T-helper 17 cell (primary cell): ENCODE data around the gene TSBP1. TPM values are rescaled to one million over a fixed set of nuclear protein-coding genes. Genes with fewer than 3 reads are reported as not detected.
"Not testable (repeated sequence)": the region's sequence is repeated elsewhere in the genome, so short reads cannot be mapped to it uniquely, and the experiment has no call there.

Experiments
- ATAC-seq: fragments of 150-1000 bp; cut with Tn5 transposase; 2 replicates; pipeline ENCODE4 v1.10.0; 2021; ENCODE audit warnings: mild to moderate bottlenecking, moderate library complexity
- DNase-seq, 3 donors: peaks; one replicate each; pipeline versions ENCODE4 v3.0.0 to v3.0.0-alpha.2; 2020 to 2021
- H3K9me3 ChIP-seq: one replicate; pipeline ENCODE4 v1.7.0; 2013; ENCODE audit warnings: low read length, mild to moderate bottlenecking; ENCODE audit not compliant: control insufficient read depth, poor library complexity, severe bottlenecking
- H3K27ac Mint-ChIP-seq: one replicate; pipeline ENCODE4 v1.8.0; 2022; ENCODE audit warnings: mild to moderate bottlenecking, moderate library complexity, mixed read lengths
- H3K27me3 Mint-ChIP-seq: one replicate; pipeline ENCODE4 v1.8.0; 2022; ENCODE audit warnings: mixed read lengths
- H3K36me3 Mint-ChIP-seq: one replicate; pipeline ENCODE4 v1.8.0; 2022; ENCODE audit warnings: low read depth, mixed read lengths
- H3K4me1 Mint-ChIP-seq: one replicate; pipeline ENCODE4 v1.8.0; 2022; ENCODE audit warnings: mild to moderate bottlenecking, mixed read lengths
- H3K4me3 Mint-ChIP-seq: one replicate; pipeline ENCODE4 v1.8.0; 2022; ENCODE audit warnings: mild to moderate bottlenecking, moderate library complexity, mixed read lengths
- total RNA-seq, 4 donors: library from RNA in 2 of 4; stranded (reverse) in 2 of 4; gene quantifications; one replicate each; pipeline ENCODE4 v1.2.3 and lab custom pipeline; 2022 to 2026

TSBP1 gene
- total RNA-seq, 2 donors from 2014 or later: not detected

- DNase-seq (no peak), ATAC-seq (no peak)
- Mint-ChIP-seq H3K36me3 (no peaks in the 10 kb centered on the region), H3K4me1 (peaks cover 3% of the 10 kb centered on the region), H3K27me3 (peaks cover 20% of the 10 kb centered on the region), H3K27ac (no peak overlapping the region), H3K4me3 (no peak overlapping the region)
- H3K9me3 ChIP-seq: no peaks in the 10 kb centered on the region
Measured at GRCh38 chr6:32355018-32355417, 16.7 kb downstream of the TSBP1 start.

- H3K9me3 ChIP-seq: no peaks in the 10 kb centered on the region
- H3K27ac Mint-ChIP-seq: no peak overlapping the region
Measured at GRCh38 chr6:32353348-32353747, 18.4 kb downstream of the TSBP1 start.

GRCh38 chr6:32340242-32340641 lies 31.5 kb downstream of the TSBP1 start:
- Mint-ChIP-seq H3K4me3 (no peak overlapping the region), H3K27ac (no peak overlapping the region), H3K36me3 (peaks cover 6% of the 10 kb centered on the region), H3K27me3 (peaks cover 28% of the 10 kb centered on the region), H3K4me1 (peaks cover 7% of the 10 kb centered on the region)
- H3K9me3 ChIP-seq: no peaks in the 10 kb centered on the region
- ATAC-seq: no peak
- DNase-seq: no peak

More at GRCh38 chr6:32353348-32353747, 18.4 kb downstream of the TSBP1 start:
- Mint-ChIP-seq H3K4me1 (peaks cover 3% of the 10 kb centered on the region), H3K27me3 (peaks cover 36% of the 10 kb centered on the region), H3K4me3 (no peak overlapping the region), H3K36me3 (peaks cover 2% of the 10 kb centered on the region)
- ATAC-seq (no peak), DNase-seq (no peak)

- Mint-ChIP-seq H3K4me3 (no peak overlapping the region), H3K36me3 (peaks cover 4% of the 10 kb centered on the region), H3K4me1 (peaks cover 3% of the 10 kb centered on the region), H3K27me3 (peaks cover 33% of the 10 kb centered on the region), H3K27ac (no peak overlapping the region)
- ATAC-seq: no peak
- no peaks in the 10 kb centered on the region for H3K9me3 ChIP-seq
- DNase-seq: no peak
Measured at GRCh38 chr6:32337186-32337805, 34.4 kb downstream of the TSBP1 start.

DNA sequence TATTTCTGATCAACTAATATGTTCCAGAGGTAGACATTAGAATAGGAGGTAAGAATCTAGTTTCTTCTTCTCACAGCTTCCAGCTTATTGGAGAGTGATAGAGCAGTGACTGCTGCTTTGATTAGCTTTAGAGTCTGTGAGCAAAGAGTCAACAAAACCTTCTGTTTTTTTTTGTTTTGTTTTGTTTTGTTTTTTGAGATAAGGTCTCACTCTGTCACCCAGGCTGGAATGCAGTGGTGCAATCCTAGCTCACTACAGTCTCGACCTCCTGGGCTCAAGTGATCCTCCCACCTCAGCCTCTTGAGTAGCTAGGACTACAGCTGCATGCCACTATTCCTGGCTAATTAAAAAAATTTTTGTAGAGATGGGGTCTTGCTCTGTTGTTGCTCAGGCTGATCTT lies 39.3 kb downstream of the TSBP1 start:
- H3K36me3 Mint-ChIP-seq: peaks cover 2% of the 10 kb centered on the region
- ATAC-seq (no peak), DNase-seq (no peak)
- H3K4me3 Mint-ChIP-seq: no peak overlapping the region
- H3K27me3 Mint-ChIP-seq: peaks cover 36% of the 10 kb centered on the region
- no peak overlapping the region for H3K27ac Mint-ChIP-seq
- H3K4me1 Mint-ChIP-seq: peaks cover 5% of the 10 kb centered on the region
- H3K9me3 ChIP-seq: no peaks in the 10 kb centered on the region

GRCh38 chr6:32329141-32329540 lies 42.6 kb downstream of the TSBP1 start:
- peaks cover 5% of the 10 kb centered on the region for H3K4me1 Mint-ChIP-seq
- DNase-seq: no peak
- H3K27me3 Mint-ChIP-seq: peaks cover 30% of the 10 kb centered on the region
- ATAC-seq: no peak
- no peaks in the 10 kb centered on the region for H3K9me3 ChIP-seq
- H3K4me3 Mint-ChIP-seq: no peak overlapping the region
- H3K27ac Mint-ChIP-seq: no peak overlapping the region
- H3K36me3 Mint-ChIP-seq: peaks cover 2% of the 10 kb centered on the region

DNA sequence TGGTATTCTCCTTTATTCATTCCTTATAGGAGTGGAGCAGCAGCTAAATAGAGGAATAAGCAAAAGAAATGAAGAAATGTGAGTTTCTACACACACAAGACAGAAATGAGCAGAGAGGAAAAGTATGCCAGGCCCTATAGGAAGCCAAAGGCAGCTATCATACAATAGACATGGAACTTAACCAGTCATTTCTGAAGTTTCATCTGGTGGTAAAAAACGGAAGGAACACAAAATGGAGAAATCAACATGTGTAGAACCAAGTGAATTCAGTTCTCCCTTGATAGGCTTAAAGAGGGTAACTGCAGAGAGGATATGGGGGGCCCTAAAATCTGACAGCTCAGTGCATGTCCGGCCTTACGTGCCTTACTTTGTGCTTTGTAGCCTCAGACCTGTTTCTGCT lies 44.6 kb downstream of the TSBP1 start:
- no peak for ATAC-seq
- Mint-ChIP-seq H3K27ac (no peak overlapping the region), H3K36me3 (no peaks in the 10 kb centered on the region), H3K4me1 (peaks cover 2% of the 10 kb centered on the region), H3K27me3 (peaks cover 25% of the 10 kb centered on the region), H3K4me3 (no peak overlapping the region)
- DNase-seq: no peak
- no peaks in the 10 kb centered on the region for H3K9me3 ChIP-seq

DNA sequence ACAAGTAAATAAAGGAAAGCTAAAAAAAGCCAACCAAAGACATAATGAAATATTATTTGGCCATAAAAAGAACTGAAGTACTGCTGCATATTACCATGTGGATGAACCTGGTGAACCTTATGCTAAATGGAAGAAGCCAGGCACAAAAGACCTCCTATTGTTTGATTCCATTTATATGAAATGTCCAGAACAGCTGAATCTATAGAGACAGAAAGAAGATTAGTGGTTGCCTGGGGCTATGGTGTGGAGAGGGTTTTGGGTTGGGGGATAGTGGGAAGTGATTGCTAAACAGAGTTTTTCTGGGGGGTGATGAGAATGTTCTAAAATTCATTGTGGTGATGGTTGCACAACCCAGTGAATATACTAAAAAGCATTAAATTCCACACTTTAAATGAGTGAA lies 53.2 kb downstream of the TSBP1 start:
- ATAC-seq: no peak
- Mint-ChIP-seq H3K27ac (no peak overlapping the region), H3K4me1 (no peaks in the 10 kb centered on the region), H3K27me3 (peaks cover 49% of the 10 kb centered on the region), H3K4me3 (no peak overlapping the region), H3K36me3 (peaks cover 2% of the 10 kb centered on the region)
- H3K9me3 ChIP-seq: no peaks in the 10 kb centered on the region
- no peak for DNase-seq

DNA sequence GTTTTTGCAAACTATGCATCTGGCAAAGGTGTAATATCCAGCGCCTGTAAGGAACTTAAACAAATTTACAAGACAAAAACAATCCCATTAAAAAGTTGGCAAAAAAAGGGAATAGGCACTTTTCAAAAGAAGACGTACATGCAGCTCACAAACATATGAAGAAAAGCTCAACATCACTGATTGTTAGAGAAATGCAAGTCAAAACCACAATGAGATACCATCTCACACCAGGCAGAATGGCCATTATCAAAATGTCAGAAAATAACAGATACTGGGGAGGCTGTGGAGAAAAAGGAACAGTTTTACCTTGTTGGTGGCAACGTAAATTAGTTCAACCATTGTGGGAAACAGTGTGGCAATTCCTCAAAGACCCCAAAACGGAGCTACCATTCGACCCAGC lies 54.2 kb downstream of the TSBP1 start:
- H3K4me1 Mint-ChIP-seq: no peaks in the 10 kb centered on the region
- ATAC-seq (no peak), DNase-seq (no peak)
- H3K9me3 ChIP-seq: no peaks in the 10 kb centered on the region
- peaks cover 57% of the 10 kb centered on the region for H3K27me3 Mint-ChIP-seq
- peaks cover 8% of the 10 kb centered on the region for H3K36me3 Mint-ChIP-seq
- no peak overlapping the region for H3K4me3 Mint-ChIP-seq
- no peak overlapping the region for H3K27ac Mint-ChIP-seq

GRCh38 chr6:32313964-32314363 lies 57.7 kb downstream of the TSBP1 start:
- Mint-ChIP-seq H3K27me3 (peaks cover 74% of the 10 kb centered on the region), H3K4me1 (no peaks in the 10 kb centered on the region), H3K4me3 (no peak overlapping the region), H3K36me3 (peaks cover 8% of the 10 kb centered on the region), H3K27ac (no peak overlapping the region)
- no peak for ATAC-seq
- no peaks in the 10 kb centered on the region for H3K9me3 ChIP-seq
- no peak for DNase-seq

- Mint-ChIP-seq H3K27me3 (peaks cover 25% of the 10 kb centered on the region), H3K4me1 (peaks cover 3% of the 10 kb centered on the region), H3K36me3 (peaks cover 2% of the 10 kb centered on the region), H3K4me3 (no peak overlapping the region), H3K27ac (no peak overlapping the region)
- DNase-seq (no peak), ATAC-seq (no peak)
- H3K9me3 ChIP-seq: no peaks in the 10 kb centered on the region
Measured at GRCh38 chr6:32298632-32299336, 72.9 kb downstream of the TSBP1 start.

DNA sequence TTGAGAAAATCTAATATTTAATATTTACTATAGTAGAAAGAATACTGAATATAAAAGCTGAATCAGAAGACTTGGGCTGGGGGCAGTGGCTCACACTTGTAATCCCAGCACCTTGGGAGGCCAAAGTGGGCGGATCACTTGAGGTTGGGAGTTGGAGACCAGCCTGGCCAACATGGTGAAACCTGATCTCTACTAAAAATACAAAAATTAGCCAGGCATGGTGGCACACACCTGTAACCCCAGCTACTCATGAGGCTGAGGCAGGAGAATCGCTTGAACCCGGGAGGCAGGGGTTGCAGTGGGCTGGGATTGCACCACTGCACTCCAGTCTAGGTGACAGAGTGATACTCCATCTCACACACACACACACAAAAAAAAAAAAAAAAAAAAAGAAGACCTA lies 76.7 kb downstream of the TSBP1 start:
- peaks cover 48% of the 10 kb centered on the region for H3K27me3 Mint-ChIP-seq
- ATAC-seq, H3K4me1 Mint-ChIP-seq, H3K9me3 ChIP-seq, DNase-seq, H3K36me3 Mint-ChIP-seq, H3K27ac Mint-ChIP-seq, H3K4me3 Mint-ChIP-seq: not testable (repeated sequence)

DNA sequence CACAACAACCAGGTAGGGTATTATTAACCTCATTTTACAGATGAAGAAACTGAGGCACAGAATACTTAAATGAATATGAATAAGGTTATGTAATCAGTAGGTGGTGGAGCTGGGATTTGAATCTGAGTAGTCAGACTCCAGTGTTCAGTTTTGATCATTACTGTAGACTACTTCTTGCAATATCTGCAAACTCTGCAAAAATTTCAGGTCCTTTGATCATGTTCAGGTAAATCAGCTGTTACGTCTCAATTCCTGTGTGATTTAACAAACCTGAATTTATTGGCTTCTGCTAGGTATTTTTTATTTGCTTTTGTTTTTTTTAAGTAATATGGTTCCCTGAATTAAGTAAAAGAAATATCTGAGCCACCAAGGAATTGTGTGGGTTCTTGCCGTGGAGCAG lies 77.1 kb downstream of the TSBP1 start:
- Mint-ChIP-seq H3K27ac (no peak overlapping the region), H3K27me3 (peaks cover 52% of the 10 kb centered on the region), H3K4me1 (no peaks in the 10 kb centered on the region), H3K36me3 (peaks cover 5% of the 10 kb centered on the region), H3K4me3 (no peak overlapping the region)
- ATAC-seq: no peak
- no peaks in the 10 kb centered on the region for H3K9me3 ChIP-seq
- no peak for DNase-seq

DNA sequence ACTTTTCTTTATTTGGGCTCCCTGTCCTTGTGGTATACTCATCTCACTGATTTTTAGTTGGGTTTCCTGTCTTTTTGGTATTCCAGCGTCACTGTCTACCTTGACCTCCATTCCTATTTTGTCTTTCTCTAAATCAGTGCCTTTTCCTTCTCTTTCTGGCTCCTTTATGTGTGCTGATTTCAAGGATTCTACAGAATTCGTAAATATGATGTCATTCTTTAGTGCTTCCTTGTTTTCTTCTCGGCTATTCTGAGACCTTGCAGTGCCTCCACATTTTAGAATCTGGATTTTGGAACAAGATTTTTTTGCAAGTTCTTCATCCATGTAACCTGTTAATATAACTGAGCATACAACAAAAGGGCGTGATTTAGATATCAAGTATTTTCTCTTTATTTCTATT lies 78.0 kb downstream of the TSBP1 start:
- Mint-ChIP-seq H3K4me1 (no peaks in the 10 kb centered on the region), H3K36me3 (peaks cover 5% of the 10 kb centered on the region), H3K27me3 (peaks cover 51% of the 10 kb centered on the region), H3K4me3 (no peak overlapping the region), H3K27ac (no peak overlapping the region)
- H3K9me3 ChIP-seq: no peaks in the 10 kb centered on the region
- DNase-seq: no peak
- no peak for ATAC-seq
